HepG2 (cell line): ENCODE results near the gene SLC1A5. TPM values are rescaled to one million over a fixed set of nuclear protein-coding genes. Genes with fewer than 3 reads are reported as not detected.
A peak's percentile ranks its signal among the peaks of the same experiment; 100 is the strongest.

Experiments used
- ATAC-seq: fragments of 200-7000 bp; cut with Tn5 transposase; 3 replicates; pipeline ENCODE4 v1.9.1; 2020; ENCODE audit warnings: mild to moderate bottlenecking, moderate library complexity
- BruUV-seq: library from RNA; stranded (reverse); fragments of 400-500 nt; replicated peaks from 2 replicates; lab custom pipeline; 2021; lab: Mats Ljungman, UMichigan
- CTCF ChIA-PET: fragments of 300-600 bp; formaldehyde crosslinking; extraction: SDS; loops from one replicate; lab custom pipeline; 2021; ENCODE audit warnings: low total read pairs, inconsistent platforms, low intra/inter-chr PET ratio; lab: Yijun Ruan, JAX
- POLR2A ChIA-PET: fragments of 350-600 bp; sonication (Branson Sonifier 250); formaldehyde crosslinking; loops from one replicate; lab custom pipeline; 2020; ENCODE audit warnings: antibody characterized with exemption, inconsistent platforms; lab: Yijun Ruan, JAX
- DNase-seq: peaks from one replicate; pipeline ENCODE4 v3.0.0-alpha.2; 2015; ENCODE audit warnings: low spot score
- FAIRE-seq: peaks from 3 replicates; lab custom pipeline; 2011; peaks lifted over from hg19 to GRCh38; lab: Jason Lieb, UNC
- H2AFZ ChIP-seq: one replicate; pipeline ENCODE4 v1.6.1; 2011; ENCODE audit warnings: low read length, inconsistent platforms
- H3K27ac ChIP-seq: fragments of 300-600 bp; 3 replicates; pipeline ENCODE4 v1.8.0; 2011; ENCODE audit warnings: mixed run types, mild to moderate bottlenecking, mixed read lengths, low read length, inconsistent platforms; ENCODE audit not compliant: insufficient read depth; ENCODE audit errors: extremely low read length
- H3K27me3 ChIP-seq, 2 experiments: fragments of 200-600 bp in 1 of 2; 2 replicates in 1 of 2; 3 replicates in 1 of 2; pipeline versions ENCODE4 v1.6.0 to v1.8.0; 2011; ENCODE audit warnings: low read length in 2 of 2, mild to moderate bottlenecking in 2 of 2, moderate library complexity in 2 of 2, inconsistent platforms in 1 of 2; ENCODE audit not compliant: insufficient read depth in 2 of 2, control insufficient read depth in 1 of 2
- H3K36me3 ChIP-seq, 2 experiments: fragments of 200-600 bp in 1 of 2; replicated peaks in 1 of 2; 2 replicates in 1 of 2; 3 replicates in 1 of 2; pipeline versions ENCODE4 v1.5.1 to v1.8.0; 2011; ENCODE audit warnings: low read length in 2 of 2, inconsistent platforms in 1 of 2; ENCODE audit not compliant: insufficient read depth in 2 of 2, control insufficient read depth in 1 of 2
- H3K4me1 ChIP-seq: 2 replicates; pipeline ENCODE4 v1.5.1; 2012; ENCODE audit warnings: low read length, inconsistent platforms; ENCODE audit not compliant: insufficient read depth
- H3K4me2 ChIP-seq: 2 replicates; pipeline ENCODE4 v1.6.0; 2011; ENCODE audit warnings: low read depth, low read length, inconsistent platforms
- H3K4me3 ChIP-seq, 3 experiments: fragments of 200-600 bp in 1 of 3; sonication (generic), shearing (Covaris generic) in 1 of 3; replicated peaks in 1 of 3; 2 replicates each; pipeline ENCODE4 v1.5.1; 2011 to 2016; ENCODE audit warnings: low read length in 3 of 3, inconsistent platforms in 2 of 3, low read depth in 2 of 3, mild to moderate bottlenecking in 2 of 3, control low read depth in 1 of 3, mixed read lengths in 1 of 3; ENCODE audit not compliant: insufficient read depth in 1 of 3
- H3K79me2 ChIP-seq: one replicate; pipeline ENCODE4 v1.6.1; 2011; ENCODE audit warnings: low read length, inconsistent platforms; ENCODE audit not compliant: insufficient read depth
- H3K9ac ChIP-seq: 2 replicates; pipeline ENCODE4 v1.6.0; 2011; ENCODE audit warnings: mild to moderate bottlenecking, low read depth, low read length, inconsistent platforms; ENCODE audit not compliant: insufficient read depth
- H3K9me3 ChIP-seq: 2 replicates; pipeline ENCODE4 v1.5.1; 2012; ENCODE audit warnings: mild to moderate bottlenecking, low read length
- H4K20me1 ChIP-seq: 2 replicates; pipeline ENCODE4 v1.6.0; 2011; ENCODE audit warnings: inconsistent platforms, mild to moderate bottlenecking, low read length, moderate library complexity; ENCODE audit not compliant: insufficient read depth
- AFF4 ChIP-seq: sonication (generic); formaldehyde crosslinking; IDR thresholded peaks from 2 replicates; pipeline ENCODE4 v1.4.0; 2020; ENCODE audit warnings: missing genetic modification reagents
- AGO2 ChIP-seq: fragments of 200-400 bp; formaldehyde crosslinking; optimal IDR thresholded peaks from 2 replicates; pipeline ENCODE3; 2017; ENCODE audit warnings: mild to moderate bottlenecking, low read depth, low read length, moderate library complexity
- ATF1 ChIP-seq: IDR thresholded peaks from 2 replicates; pipeline ENCODE4 v1.6.1; 2016; ENCODE audit warnings: mild to moderate bottlenecking, control low read depth
- BRD4 ChIP-seq: sonication (generic); formaldehyde crosslinking; IDR thresholded peaks from 2 replicates; pipeline ENCODE4 v1.4.0; 2020; ENCODE audit warnings: missing genetic modification reagents
- ELF1 ChIP-seq: sonication (generic); formaldehyde crosslinking; IDR thresholded peaks from 2 replicates; pipeline ENCODE4 v1.4.0; 2020; ENCODE audit warnings: missing genetic modification reagents
- MEF2D ChIP-seq: sonication (generic); formaldehyde crosslinking; IDR thresholded peaks from 2 replicates; pipeline ENCODE4 v1.5.1; 2020; ENCODE audit warnings: mild to moderate bottlenecking, missing genetic modification reagents
- MYPOP ChIP-seq: sonication (generic); formaldehyde crosslinking; IDR thresholded peaks from 2 replicates; pipeline ENCODE4 v1.8.1; 2023; ENCODE audit warnings: mild to moderate bottlenecking, moderate library complexity, missing genetic modification reagents
- POLR2G ChIP-seq: fragments of 200-400 bp; formaldehyde crosslinking; IDR thresholded peaks from 2 replicates; pipeline ENCODE4 v1.6.1; 2018; ENCODE audit warnings: mild to moderate bottlenecking, low read depth, low read length, moderate library complexity
- RBM22 ChIP-seq: fragments of 200-400 bp; formaldehyde crosslinking; optimal IDR thresholded peaks from 2 replicates; pipeline ENCODE3; 2017; ENCODE audit warnings: mild to moderate bottlenecking, low read length, moderate library complexity
- SAP130 ChIP-seq: IDR thresholded peaks from 2 replicates; pipeline ENCODE4 v1.6.1; 2016; ENCODE audit warnings: low read depth
- SNAPC2 ChIP-seq: sonication (generic); formaldehyde crosslinking; IDR thresholded peaks from 2 replicates; pipeline ENCODE4 v1.8.1; 2022; ENCODE audit warnings: mild to moderate bottlenecking, missing genetic modification reagents
- XBP1 ChIP-seq: sonication (generic); formaldehyde crosslinking; IDR thresholded peaks from 2 replicates; pipeline ENCODE4 v1.5.0; 2020; ENCODE audit warnings: missing genetic modification reagents
- ZNF121 ChIP-seq: sonication (generic); formaldehyde crosslinking; IDR thresholded peaks from 2 replicates; pipeline ENCODE4 v1.5.0; 2020; ENCODE audit warnings: mild to moderate bottlenecking, missing genetic modification reagents
- ZNF331 ChIP-seq: sonication (generic); formaldehyde crosslinking; IDR thresholded peaks from 2 replicates; pipeline ENCODE4 v1.4.0; 2020; ENCODE audit warnings: missing genetic modification reagents
- ZNF501 ChIP-seq: sonication (generic); formaldehyde crosslinking; IDR thresholded peaks from 2 replicates; pipeline ENCODE4 v1.5.1; 2020; ENCODE audit warnings: mild to moderate bottlenecking, moderate library complexity, missing genetic modification reagents
- ZNF543 ChIP-seq: sonication (generic); formaldehyde crosslinking; IDR thresholded peaks from 2 replicates; pipeline ENCODE4 v1.4.0; 2020; ENCODE audit warnings: mild to moderate bottlenecking, missing genetic modification reagents
- ZNF740 ChIP-seq: sonication (generic); formaldehyde crosslinking; IDR thresholded peaks from 2 replicates; pipeline ENCODE4 v1.4.0; 2020; ENCODE audit warnings: missing genetic modification reagents
- ZNF780A ChIP-seq: sonication (generic); formaldehyde crosslinking; IDR thresholded peaks from 2 replicates; pipeline ENCODE4 v1.8.0; 2022; ENCODE audit warnings: mild to moderate bottlenecking, missing genetic modification reagents, moderate library complexity
- ZNF850 ChIP-seq: sonication (generic); formaldehyde crosslinking; conservative IDR thresholded peaks from 2 replicates; pipeline ENCODE4 v1.9.0; 2021; ENCODE audit warnings: mild to moderate bottlenecking, missing genetic modification reagents
- WGBS: methylation state at CpG from one replicate; pipeline ENCODE4 v1.1.6; 2017; ENCODE audit warnings: low lambda C conversion rate; 5-methylcytosine and 5-hydroxymethylcytosine counted together
- in situ Hi-C: cut with HindIII; loops from 2 replicates; pipeline ENCODE4 v1.10.0; 2017; ENCODE audit warnings: low pct_unique_long_range_greater_than_20kb; ENCODE audit not compliant: extremely low pct_ligation_motif_present
- intact Hi-C: fragments of 100-400 bp; cut with micrococcal nuclease; formaldehyde crosslinking; loops from one replicate; pipeline ENCODE4 v1.10.0; 2022; ENCODE audit not compliant: unreplicated experiment
- polyA plus RNA-seq, 8 experiments: library from polyadenylated mRNA; depleted of rRNA in 3 of 8; stranded (reverse) in 7 of 8; unstranded in 1 of 8; fragments of >200 nt; fragmentation: Illumina TruSeq in 4 of 8; extraction: Trizol in 4 of 8; gene quantifications; 2 replicates each; pipeline versions ENCODE4 v1.2.1 to v1.2.3, GENCODE V29; 2011 to 2016; ENCODE audit warnings: low read depth in 4 of 8, missing spikeins in 1 of 8, mixed read lengths in 1 of 8; ENCODE audit not compliant: insufficient read depth in 1 of 8
- total RNA-seq, 5 experiments: library from RNA; depleted of rRNA; stranded (reverse); fragments of >200 nt; fragmentation: Illumina TruSeq; extraction: Trizol; gene quantifications; 2 replicates each; pipeline ENCODE4 v1.2.3, GENCODE V29; 2016; ENCODE audit warnings: low read depth in 1 of 5

The SLC1A5 gene
- total and polyA plus RNA-seq, 2 of the 13 experiments (the other 11 are each of a cell fraction or from before 2014, with no cell fraction given) = 120 to 159 TPM

- FAIRE-seq = peak; percentile 74
- TF ChIP-seq ZNF331 (CRISPR knock-in tag) = no peak
- peak; percentile 57; the same call in 1 of the 2 replicates for TF ChIP-seq ZNF501 (CRISPR knock-in tag)
- TF ChIP-seq AFF4 (CRISPR knock-in tag) = no peak
- no peak for TF ChIP-seq ATF1 (CRISPR knock-in tag)
- TF ChIP-seq ZNF543 (CRISPR knock-in tag) = no peak
- peak; percentile 86 for TF ChIP-seq POLR2G
- peak; percentile 33; the same call in 1 of the 2 replicates for TF ChIP-seq MYPOP
- TF ChIP-seq SNAPC2 (CRISPR knock-in tag) = peak; percentile 71
- TF ChIP-seq ZNF780A (CRISPR knock-in tag) = peak; percentile 61; the same call in 1 of the 2 replicates
- TF ChIP-seq ELF1 = peak; percentile 35; the same call in 1 of the 2 replicates
- no peak for TF ChIP-seq XBP1 (CRISPR knock-in tag)
- TF ChIP-seq ZNF740 (CRISPR knock-in tag) = no peak
- no peak for TF ChIP-seq ZNF850 (CRISPR knock-in tag)
- peak; percentile 92 for TF ChIP-seq RBM22
- TF ChIP-seq MEF2D (CRISPR knock-in tag) = 0 out of 2 replicates have a peak, but pooled peaks have one; percentile 28
- TF ChIP-seq SAP130 = peak; percentile 84
- TF ChIP-seq ZNF121 (CRISPR knock-in tag) = 0 out of 2 replicates have a peak, but pooled peaks have one; percentile 13
- TF ChIP-seq BRD4 (CRISPR knock-in tag) = peak; percentile 36
- peak; percentile 88 for TF ChIP-seq AGO2
These were observed 3.9 kb downstream of the SLC1A5 start for GRCh38 chr19:46784262-46785053.

More at GRCh38 chr19:46784262-46785053, 3.9 kb downstream of the SLC1A5 start:
- DNase-seq (peak; percentile 80), ATAC-seq (peak; percentile 69)
- ChIA-PET CTCF (no interaction called here), POLR2A (interaction anchor here (0.8 to 5.9 kb wide), 15 partner anchors 8 to 329 kb away, joined by 3 to 66 read pairs (median 6); partner anchors contain the start of gene ZC3H4)
- Histone ChIP-seq H3K27me3 (no peaks in the 10 kb centered on the region; a peak in 1 of 5 replicates), H3K4me2 (peak overlapping the region; percentile 99), H4K20me1 (peaks cover 29% of the 10 kb centered on the region), H3K9ac (peak overlapping the region; percentile 95), H2AFZ (no peak overlapping the region), H3K79me2 (peaks cover 68% of the 10 kb centered on the region), H3K36me3 (peaks cover 24 to 39% of the 10 kb centered on the region in 2 experiments), H3K9me3 (no peaks in the 10 kb centered on the region), H3K4me3 (peak overlapping the region; percentile 87 to 100 (median 98)), H3K27ac (peak overlapping the region; percentile 82), H3K4me1 (peaks cover 58% of the 10 kb centered on the region)
- in situ Hi-C loops (loop anchor here (5.0 kb wide), 1 partner anchor 58 kb away; no protein-coding TSS in a partner anchor), intact Hi-C loops (no loop called here)
- BruUV-seq = no TSS peak
- 30% methylated on average over 10 of the region's 17 CpGs for WGBS
